T-helper 22 cell (primary cell): ENCODE results near the gene CMIP.

Experiments used
- DNase-seq: peaks from one replicate; pipeline ENCODE4 v3.0.0-alpha.2; 2020; ENCODE audit warnings: low read depth

CMIP gene

GRCh38 chr16:81480606-81481206 lies 36.1 kb downstream of the CMIP start:
- DNase-seq = no peak

- DNase-seq = no peak
Observed at GRCh38 chr16:81481207-81481821, 36.7 kb downstream of the CMIP start.

- DNase-seq = no peak
Observed at GRCh38 chr16:81482329-81483063, 37.9 kb downstream of the CMIP start.

- DNase-seq = no peak
Observed at GRCh38 chr16:81483064-81483969, 38.7 kb downstream of the CMIP start.

- no peak for DNase-seq
Observed at GRCh38 chr16:81483970-81484595, 39.5 kb downstream of the CMIP start.

GRCh38 chr16:81484908-81485624 lies 40.5 kb downstream of the CMIP start:
- DNase-seq = no peak

- no peak for DNase-seq
Observed at GRCh38 chr16:81485824-81486539, 41.4 kb downstream of the CMIP start.

GRCh38 chr16:81486540-81487061 lies 42.0 kb downstream of the CMIP start:
- no peak for DNase-seq

GRCh38 chr16:81487301-81487720 lies 42.7 kb downstream of the CMIP start:
- no peak for DNase-seq

- DNase-seq = no peak
Observed at GRCh38 chr16:81488687-81489411, 44.2 kb downstream of the CMIP start.

GRCh38 chr16:81489547-81490267 lies 45.1 kb downstream of the CMIP start:
- DNase-seq = no peak

GRCh38 chr16:81491541-81492188 lies 47.1 kb downstream of the CMIP start:
- no peak for DNase-seq

GRCh38 chr16:81492311-81492761 lies 47.7 kb downstream of the CMIP start:
- no peak for DNase-seq

GRCh38 chr16:81492965-81493754 lies 48.6 kb downstream of the CMIP start:
- no peak for DNase-seq

- peak; percentile 8 for DNase-seq
Observed at GRCh38 chr16:81493755-81494433, 49.3 kb downstream of the CMIP start.

GRCh38 chr16:81494434-81494806 lies 49.8 kb downstream of the CMIP start:
- DNase-seq = no peak

- DNase-seq = no peak
Observed at GRCh38 chr16:81494888-81495287, 50.3 kb downstream of the CMIP start.
